Body of pancreas (tissue), 4 donors: ENCODE measurements around the gene PRSS56. TPM values are rescaled to one million over a fixed set of nuclear protein-coding genes. Genes with fewer than 3 reads are reported as not detected.

ENCODE experiments used
- ATAC-seq: fragments of 150-250 bp; one replicate; pipeline ENCODE4 v1.9.1; 2016
- DNase-seq, 4 donors: peaks; one replicate each; pipeline ENCODE4 v3.0.0-alpha.2; 2019
- H3K27ac ChIP-seq, 4 donors: fragments of 200-600 bp; sonication (generic); 1 replicate in 3 of 4; 2 replicates in 1 of 4; pipeline versions ENCODE4 v1.5.1 to v1.6.1; 2016 to 2019; ENCODE audit warnings: mild to moderate bottlenecking in 1 of 4, mixed read lengths in 1 of 4, moderate library complexity in 1 of 4
- H3K27me3 ChIP-seq, 2 donors: fragments of 200-600 bp; sonication (generic); one replicate each; pipeline ENCODE4 v1.6.0; 2016; ENCODE audit warnings: mild to moderate bottlenecking in 1 of 2
- H3K36me3 ChIP-seq, 2 donors: fragments of 200-600 bp; sonication (generic); replicated peaks in 1 of 2; 2 replicates each; pipeline ENCODE4 v1.5.1; 2016; ENCODE audit warnings: low read depth in 2 of 2; ENCODE audit not compliant: insufficient read depth in 1 of 2
- H3K4me1 ChIP-seq: fragments of 200-600 bp; sonication (generic); one replicate; pipeline ENCODE4 v1.6.0; 2016
- H3K4me3 ChIP-seq, 2 donors: fragments of 200-600 bp; sonication (generic); 1 replicate in 1 of 2; 2 replicates in 1 of 2; pipeline ENCODE4 v1.5.1; 2016 to 2019
- H3K9me3 ChIP-seq, 3 donors: fragments of 200-600 bp; sonication (generic); 1 replicate in 2 of 3; 2 replicates in 1 of 3; pipeline ENCODE4 v1.5.1; 2016
- POLR2A ChIP-seq, 3 donors: fragments of 450-650 bp; IDR thresholded peaks; one replicate each; pipeline ENCODE4 v1.6.1; 2016; ENCODE audit warnings: antibody characterized with exemption in 3 of 3, mild to moderate bottlenecking in 2 of 3
- WGBS, 2 donors: methylation state at CpG; one replicate each; pipeline ENCODE4 v1.1.5; 2017; 5-methylcytosine and 5-hydroxymethylcytosine counted together
- intact Hi-C: fragments of 100-400 bp; cut with DNase I; formaldehyde crosslinking; loops from one replicate; pipeline ENCODE4 v1.15.1; 2023
- total RNA-seq, 2 donors: library from RNA; depleted of rRNA; stranded (reverse); fragments of >200 nt; gene quantifications; one replicate each; pipeline ENCODE4 v1.1.0, GENCODE V29; 2016
- TF ChIP-seq, protein P1 (sequence below), 7 experiments: fragments of 450-650 bp in 4 of 7; fragments of 200-600 bp in 3 of 7; sonication (generic) in 3 of 7; IDR thresholded peaks; one replicate each; pipeline ENCODE4 v1.5.1; 2016 to 2019; ENCODE audit warnings: antibody characterized with exemption in 7 of 7

Gene PRSS56
- total RNA-seq, 2 donors from 2014 or later: not detected

DNA sequence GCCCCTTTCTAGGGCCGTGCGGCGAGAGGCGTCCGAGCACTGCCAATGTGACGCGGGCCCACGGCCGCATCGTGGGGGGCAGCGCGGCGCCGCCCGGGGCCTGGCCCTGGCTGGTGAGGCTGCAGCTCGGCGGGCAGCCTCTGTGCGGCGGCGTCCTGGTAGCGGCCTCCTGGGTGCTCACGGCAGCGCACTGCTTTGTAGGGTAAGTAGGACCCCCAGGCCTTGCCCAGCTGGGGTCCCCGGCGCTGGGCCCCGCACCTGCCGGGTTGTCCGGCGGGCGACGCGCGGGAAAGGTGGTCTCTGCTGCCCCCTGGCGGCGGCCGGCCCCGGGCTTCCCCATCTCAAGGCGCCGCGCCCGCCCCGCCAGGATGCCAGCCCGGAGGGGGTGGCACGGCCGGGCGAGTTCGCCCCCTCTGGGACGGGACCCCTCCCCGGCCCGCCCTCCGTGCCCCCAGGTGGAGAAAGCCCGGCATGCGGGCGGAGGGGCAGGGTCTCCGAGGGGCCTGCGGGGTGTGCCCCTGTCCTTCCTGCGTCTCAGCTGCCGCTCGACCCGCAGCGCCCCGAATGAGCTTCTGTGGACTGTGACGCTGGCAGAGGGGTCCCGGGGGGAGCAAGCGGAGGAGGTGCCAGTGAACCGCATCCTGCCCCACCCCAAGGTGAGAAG lies 1.9 kb downstream of the PRSS56 start:
- peak; percentile 40 to 73 (median 64) for DNase-seq
- intact Hi-C loops: loop anchor here (5.0 to 10.0 kb wide), 2 partner anchors 75 to 617 kb away; no protein-coding TSS in a partner anchor
- ATAC-seq: peak; percentile 57
- Histone ChIP-seq H3K9me3 (no peaks in the 10 kb centered on the region), H3K4me1 (peaks cover 31% of the 10 kb centered on the region), H3K4me3 (no peak overlapping the region), H3K36me3 (no peaks in the 10 kb centered on the region), H3K27me3 (peaks cover 0 to 34% of the 10 kb centered on the region in 2 donors), H3K27ac (no peak overlapping the region)
- 4 to 5% methylated on average over 18 to 61 of the region's 66 CpGs for WGBS, 2 donors
- TF ChIP-seq POLR2A (IDR thresholded peaks at IDR 0.05): no peak
- TF ChIP-seq, protein P1, sequence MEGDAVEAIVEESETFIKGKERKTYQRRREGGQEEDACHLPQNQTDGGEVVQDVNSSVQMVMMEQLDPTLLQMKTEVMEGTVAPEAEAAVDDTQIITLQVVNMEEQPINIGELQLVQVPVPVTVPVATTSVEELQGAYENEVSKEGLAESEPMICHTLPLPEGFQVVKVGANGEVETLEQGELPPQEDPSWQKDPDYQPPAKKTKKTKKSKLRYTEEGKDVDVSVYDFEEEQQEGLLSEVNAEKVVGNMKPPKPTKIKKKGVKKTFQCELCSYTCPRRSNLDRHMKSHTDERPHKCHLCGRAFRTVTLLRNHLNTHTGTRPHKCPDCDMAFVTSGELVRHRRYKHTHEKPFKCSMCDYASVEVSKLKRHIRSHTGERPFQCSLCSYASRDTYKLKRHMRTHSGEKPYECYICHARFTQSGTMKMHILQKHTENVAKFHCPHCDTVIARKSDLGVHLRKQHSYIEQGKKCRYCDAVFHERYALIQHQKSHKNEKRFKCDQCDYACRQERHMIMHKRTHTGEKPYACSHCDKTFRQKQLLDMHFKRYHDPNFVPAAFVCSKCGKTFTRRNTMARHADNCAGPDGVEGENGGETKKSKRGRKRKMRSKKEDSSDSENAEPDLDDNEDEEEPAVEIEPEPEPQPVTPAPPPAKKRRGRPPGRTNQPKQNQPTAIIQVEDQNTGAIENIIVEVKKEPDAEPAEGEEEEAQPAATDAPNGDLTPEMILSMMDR (IDR thresholded peaks at IDR 0.05): peak; percentile 45 to 97 (median 80)

DNA sequence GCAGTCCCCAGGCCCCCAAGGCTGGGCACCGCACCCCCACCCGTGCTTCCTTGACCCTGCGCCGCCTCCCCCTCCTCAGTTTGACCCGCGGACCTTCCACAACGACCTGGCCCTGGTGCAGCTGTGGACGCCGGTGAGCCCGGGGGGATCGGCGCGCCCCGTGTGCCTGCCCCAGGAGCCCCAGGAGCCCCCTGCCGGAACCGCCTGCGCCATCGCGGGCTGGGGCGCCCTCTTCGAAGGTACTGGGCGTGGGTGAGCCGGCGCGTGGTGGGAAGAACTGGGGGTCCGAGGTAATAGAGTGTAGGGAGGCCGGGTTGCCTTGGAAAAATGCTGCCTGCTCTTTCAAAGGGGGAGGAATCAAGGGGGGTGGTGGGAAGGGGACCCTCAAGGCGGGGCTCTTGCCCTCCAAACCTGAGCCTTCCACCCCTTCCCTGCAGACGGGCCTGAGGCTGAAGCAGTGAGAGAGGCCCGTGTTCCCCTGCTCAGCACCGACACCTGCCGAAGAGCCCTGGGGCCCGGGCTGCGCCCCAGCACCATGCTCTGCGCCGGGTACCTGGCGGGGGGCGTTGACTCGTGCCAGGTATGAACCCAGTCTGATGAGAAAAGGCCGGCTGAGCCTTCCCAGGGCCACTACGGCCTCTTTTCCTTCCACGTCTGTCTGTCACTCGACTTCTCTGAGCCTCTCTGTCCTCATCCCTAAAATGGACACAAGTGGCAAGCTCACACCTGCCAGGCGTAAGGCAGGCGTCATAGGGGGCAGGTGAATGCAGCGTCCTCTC lies 2.6 kb downstream of the PRSS56 start:
- Histone ChIP-seq H3K4me3 (no peak overlapping the region), H3K27me3 (peaks cover 0 to 34% of the 10 kb centered on the region in 2 donors), H3K27ac (no peak overlapping the region), H3K36me3 (no peaks in the 10 kb centered on the region), H3K9me3 (no peaks in the 10 kb centered on the region), H3K4me1 (peaks cover 31% of the 10 kb centered on the region)
- WGBS, 2 donors: 2 to 15% methylated on average over 8 to 46 of the region's 46 CpGs
- DNase-seq (no peak), ATAC-seq (no peak)
- intact Hi-C loops: loop anchor here (5.0 to 10.0 kb wide), 2 partner anchors 76 to 618 kb away; no protein-coding TSS in a partner anchor
- TF ChIP-seq POLR2A (IDR thresholded peaks at IDR 0.05): no peak
- TF ChIP-seq, protein P1 (IDR thresholded peaks at IDR 0.05): no peak

DNA sequence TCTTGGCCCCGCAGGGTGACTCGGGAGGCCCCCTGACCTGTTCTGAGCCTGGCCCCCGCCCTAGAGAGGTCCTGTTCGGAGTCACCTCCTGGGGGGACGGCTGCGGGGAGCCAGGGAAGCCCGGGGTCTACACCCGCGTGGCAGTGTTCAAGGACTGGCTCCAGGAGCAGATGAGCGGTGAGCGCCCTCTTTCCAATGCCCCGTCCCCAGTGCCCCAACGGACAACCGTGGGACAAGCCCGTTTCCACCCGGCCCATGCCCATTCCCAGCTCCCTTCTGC lies 3.2 kb downstream of the PRSS56 start:
- no peak for DNase-seq
- intact Hi-C loops: loop anchor here (5.0 to 10.0 kb wide), 2 partner anchors 76 to 619 kb away; no protein-coding TSS in a partner anchor

DNA sequence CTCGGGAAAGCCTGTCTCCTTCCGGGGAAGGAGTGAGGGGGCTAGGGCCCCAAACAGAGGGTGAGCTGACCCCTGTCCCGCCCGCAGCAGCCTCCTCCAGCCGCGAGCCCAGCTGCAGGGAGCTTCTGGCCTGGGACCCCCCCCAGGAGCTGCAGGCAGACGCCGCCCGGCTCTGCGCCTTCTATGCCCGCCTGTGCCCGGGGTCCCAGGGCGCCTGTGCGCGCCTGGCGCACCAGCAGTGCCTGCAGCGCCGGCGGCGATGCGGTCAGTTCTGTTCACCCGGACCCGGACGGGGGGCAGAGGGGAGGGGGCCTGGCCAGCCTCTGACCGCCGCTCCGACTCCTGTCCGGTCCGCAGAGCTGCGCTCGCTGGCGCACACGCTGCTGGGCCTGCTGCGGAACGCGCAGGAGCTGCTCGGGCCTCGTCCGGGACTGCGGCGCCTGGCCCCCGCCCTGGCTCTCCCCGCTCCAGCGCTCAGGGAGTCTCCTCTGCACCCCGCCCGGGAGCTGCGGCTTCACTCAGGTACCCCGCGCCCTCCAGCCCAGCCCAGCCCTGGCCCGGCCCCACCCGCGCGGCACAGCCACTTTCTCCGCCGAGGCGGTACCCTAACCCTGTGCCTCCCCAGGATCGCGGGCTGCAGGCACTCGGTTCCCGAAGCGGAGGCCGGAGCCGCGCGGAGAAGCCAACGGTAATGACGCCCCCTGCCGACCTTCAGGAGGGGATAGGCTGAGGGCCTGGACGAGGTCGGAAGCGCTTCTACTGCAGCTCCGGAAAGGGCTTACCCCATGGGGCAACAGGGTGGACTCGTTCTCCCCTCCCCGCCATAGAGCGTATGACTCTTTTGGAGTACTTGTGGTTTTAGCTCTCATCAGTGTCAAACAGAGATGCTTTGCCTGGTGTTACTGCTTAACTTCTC lies 3.8 kb downstream of the PRSS56 start:
- DNase-seq (peak in 2 of 4 donors; percentile 33 to 50), ATAC-seq (no peak)
- intact Hi-C loops: loop anchor here (5.0 to 10.0 kb wide), 2 partner anchors 77 to 619 kb away; no protein-coding TSS in a partner anchor
- WGBS, 2 donors: 3% methylated on average over 27 to 72 of the region's 75 CpGs
- no peaks in the 10 kb centered on the region for H3K36me3 ChIP-seq
- no peak overlapping the region for H3K27ac ChIP-seq
- no peaks in the 10 kb centered on the region for H3K9me3 ChIP-seq
- H3K4me3 ChIP-seq: no peak overlapping the region
- TF ChIP-seq POLR2A (IDR thresholded peaks at IDR 0.05): no peak
- TF ChIP-seq, protein P1 (IDR thresholded peaks at IDR 0.05): no peak
- peaks cover 31% of the 10 kb centered on the region for H3K4me1 ChIP-seq
- H3K27me3 ChIP-seq: peaks cover 0 to 34% of the 10 kb centered on the region in 2 donors

More for the DNA sequence above, 3.2 kb downstream of the PRSS56 start:
- Histone ChIP-seq H3K27me3 (peaks cover 0 to 34% of the 10 kb centered on the region in 2 donors), H3K4me1 (peaks cover 31% of the 10 kb centered on the region), H3K4me3 (no peak overlapping the region), H3K9me3 (no peaks in the 10 kb centered on the region), H3K36me3 (no peaks in the 10 kb centered on the region), H3K27ac (no peak overlapping the region)
- WGBS, 2 donors: 10 to 11% methylated on average over 2 to 16 of the region's 16 CpGs
- no peak for ATAC-seq
- no peak for TF ChIP-seq POLR2A (IDR thresholded peaks at IDR 0.05)
- TF ChIP-seq, protein P1 (IDR thresholded peaks at IDR 0.05): no peak
